ENCODE measurements around the gene TBC1D8.
"Not testable (repeated sequence)": the region's sequence is repeated elsewhere in the genome, so short reads cannot be mapped to it uniquely, and the experiment has no call there.

TBC1D8 gene

DNA sequence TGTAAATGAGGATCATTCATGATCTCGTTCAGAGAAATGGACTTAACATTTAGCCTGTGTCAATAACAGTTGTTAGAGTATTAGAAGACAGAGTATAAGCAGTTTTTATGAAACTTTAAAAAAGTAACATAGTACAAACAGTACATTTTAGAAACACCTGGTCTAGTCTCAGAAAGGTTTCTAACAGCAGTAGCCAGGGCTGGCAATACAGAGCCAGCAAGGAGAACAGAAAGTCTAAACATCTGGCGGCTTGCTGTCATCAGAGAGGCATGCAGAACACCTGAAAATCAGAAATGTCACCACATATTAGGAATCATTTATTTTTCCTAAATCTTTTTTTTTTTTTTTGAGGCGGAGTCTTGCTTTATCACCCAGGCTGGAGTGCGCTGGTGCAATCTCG, 99.0 kb downstream of the TBC1D8 start:
- no peak for DNase-seq
- Histone ChIP-seq H3K27ac (no peak overlapping the region), H3K4me3 (ENCODE audit: low read depth, low read length) (no peak overlapping the region), H3K36me3 (replicated peaks) (no peaks in the 10 kb centered on the region), H3K27me3 (replicated peaks) (no peaks in the 10 kb centered on the region)
- TF ChIP-seq, protein P1, sequence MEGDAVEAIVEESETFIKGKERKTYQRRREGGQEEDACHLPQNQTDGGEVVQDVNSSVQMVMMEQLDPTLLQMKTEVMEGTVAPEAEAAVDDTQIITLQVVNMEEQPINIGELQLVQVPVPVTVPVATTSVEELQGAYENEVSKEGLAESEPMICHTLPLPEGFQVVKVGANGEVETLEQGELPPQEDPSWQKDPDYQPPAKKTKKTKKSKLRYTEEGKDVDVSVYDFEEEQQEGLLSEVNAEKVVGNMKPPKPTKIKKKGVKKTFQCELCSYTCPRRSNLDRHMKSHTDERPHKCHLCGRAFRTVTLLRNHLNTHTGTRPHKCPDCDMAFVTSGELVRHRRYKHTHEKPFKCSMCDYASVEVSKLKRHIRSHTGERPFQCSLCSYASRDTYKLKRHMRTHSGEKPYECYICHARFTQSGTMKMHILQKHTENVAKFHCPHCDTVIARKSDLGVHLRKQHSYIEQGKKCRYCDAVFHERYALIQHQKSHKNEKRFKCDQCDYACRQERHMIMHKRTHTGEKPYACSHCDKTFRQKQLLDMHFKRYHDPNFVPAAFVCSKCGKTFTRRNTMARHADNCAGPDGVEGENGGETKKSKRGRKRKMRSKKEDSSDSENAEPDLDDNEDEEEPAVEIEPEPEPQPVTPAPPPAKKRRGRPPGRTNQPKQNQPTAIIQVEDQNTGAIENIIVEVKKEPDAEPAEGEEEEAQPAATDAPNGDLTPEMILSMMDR (IDR thresholded peaks at IDR 0.05; ENCODE audit: low read depth, low read length, missing control alignments): no peak
- in situ Hi-C loops (cut with HindIII; ENCODE audit: low pct_ligation_motif_present, low sequenced_read_pairs): no loop called here

DNA sequence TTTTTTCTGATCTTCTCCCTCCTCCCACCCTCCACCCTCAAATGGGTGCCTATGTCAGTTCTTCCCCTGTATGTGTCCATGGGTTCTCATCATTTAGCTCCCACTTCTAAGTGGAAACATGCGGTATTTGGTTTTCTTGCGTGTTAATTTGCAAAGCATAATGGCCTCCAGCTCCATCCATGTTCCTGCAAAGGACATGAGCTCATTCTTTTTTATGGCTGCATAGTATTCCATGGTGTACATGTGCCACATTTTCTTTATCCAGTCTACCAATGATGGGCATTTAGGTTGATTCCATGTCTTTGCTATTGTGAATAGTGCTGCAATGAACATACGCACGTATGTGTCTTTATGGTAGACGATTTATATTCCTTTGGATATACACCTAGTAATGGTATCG, 100.3 kb downstream of the TBC1D8 start:
- H3K27ac ChIP-seq; DNase-seq; H3K27me3 ChIP-seq (replicated peaks); H3K36me3 ChIP-seq (replicated peaks); H3K4me3 ChIP-seq (ENCODE audit: low read depth, low read length); in situ Hi-C loops (cut with HindIII; ENCODE audit: low pct_ligation_motif_present, low sequenced_read_pairs): not testable (repeated sequence)

DNA sequence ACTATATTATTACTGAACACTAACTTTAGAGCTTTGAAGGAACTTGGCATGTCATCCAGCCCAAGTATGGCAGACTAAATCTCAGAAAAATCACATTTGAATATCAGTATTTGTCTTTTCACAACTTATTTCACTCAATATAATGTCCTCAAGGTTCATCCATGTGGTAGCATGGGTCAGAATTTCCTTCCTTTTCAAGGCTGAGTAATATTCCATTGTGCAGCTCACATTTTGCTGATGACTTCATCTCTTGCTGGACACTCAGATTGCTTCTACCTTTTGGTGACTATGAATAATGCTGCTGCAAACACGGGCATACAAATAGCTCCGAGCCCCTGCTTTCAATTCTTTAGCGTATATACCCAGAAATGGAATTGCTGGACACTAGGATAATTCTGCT, 102.4 kb downstream of the TBC1D8 start:
- Histone ChIP-seq H3K27me3 (replicated peaks) (no peaks in the 10 kb centered on the region), H3K36me3 (replicated peaks) (no peaks in the 10 kb centered on the region), H3K4me3 (ENCODE audit: low read depth, low read length) (no peak overlapping the region), H3K27ac (no peak overlapping the region)
- TF ChIP-seq, protein P1 (IDR thresholded peaks at IDR 0.05; ENCODE audit: low read depth, low read length, missing control alignments): no peak
- in situ Hi-C loops (cut with HindIII; ENCODE audit: low pct_ligation_motif_present, low sequenced_read_pairs): loop anchor here (25.0 kb wide), 1 partner anchor 164 kb away; no protein-coding TSS in a partner anchor
- no peak for DNase-seq

DNA sequence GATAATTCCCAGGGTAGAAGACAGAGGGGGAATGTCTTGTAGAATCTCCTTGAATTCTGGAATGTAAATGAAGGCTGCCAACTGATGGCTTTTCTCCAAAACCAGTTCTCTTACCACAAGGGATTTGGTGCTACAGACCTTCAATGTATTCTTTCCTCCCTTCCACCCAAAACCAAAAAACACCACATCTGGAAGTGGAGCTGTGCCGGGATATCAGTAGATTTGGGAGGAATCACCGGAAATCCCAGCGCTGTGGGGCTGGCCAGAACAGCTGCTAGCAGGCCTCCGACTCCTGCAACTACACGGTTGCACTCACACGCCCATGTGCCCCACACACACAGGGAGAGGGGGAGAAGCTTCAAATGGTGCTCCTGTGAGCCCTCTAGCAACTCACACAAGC, 103.4 kb downstream of the TBC1D8 start:
- Histone ChIP-seq H3K27me3 (replicated peaks) (no peaks in the 10 kb centered on the region), H3K4me3 (ENCODE audit: low read depth, low read length) (no peak overlapping the region), H3K36me3 (replicated peaks) (no peaks in the 10 kb centered on the region), H3K27ac (no peak overlapping the region)
- TF ChIP-seq, protein P1 (IDR thresholded peaks at IDR 0.05; ENCODE audit: low read depth, low read length, missing control alignments): no peak
- no peak for DNase-seq
- in situ Hi-C loops (cut with HindIII; ENCODE audit: low pct_ligation_motif_present, low sequenced_read_pairs): loop anchor here (25.0 kb wide), 1 partner anchor 165 kb away; no protein-coding TSS in a partner anchor

DNA sequence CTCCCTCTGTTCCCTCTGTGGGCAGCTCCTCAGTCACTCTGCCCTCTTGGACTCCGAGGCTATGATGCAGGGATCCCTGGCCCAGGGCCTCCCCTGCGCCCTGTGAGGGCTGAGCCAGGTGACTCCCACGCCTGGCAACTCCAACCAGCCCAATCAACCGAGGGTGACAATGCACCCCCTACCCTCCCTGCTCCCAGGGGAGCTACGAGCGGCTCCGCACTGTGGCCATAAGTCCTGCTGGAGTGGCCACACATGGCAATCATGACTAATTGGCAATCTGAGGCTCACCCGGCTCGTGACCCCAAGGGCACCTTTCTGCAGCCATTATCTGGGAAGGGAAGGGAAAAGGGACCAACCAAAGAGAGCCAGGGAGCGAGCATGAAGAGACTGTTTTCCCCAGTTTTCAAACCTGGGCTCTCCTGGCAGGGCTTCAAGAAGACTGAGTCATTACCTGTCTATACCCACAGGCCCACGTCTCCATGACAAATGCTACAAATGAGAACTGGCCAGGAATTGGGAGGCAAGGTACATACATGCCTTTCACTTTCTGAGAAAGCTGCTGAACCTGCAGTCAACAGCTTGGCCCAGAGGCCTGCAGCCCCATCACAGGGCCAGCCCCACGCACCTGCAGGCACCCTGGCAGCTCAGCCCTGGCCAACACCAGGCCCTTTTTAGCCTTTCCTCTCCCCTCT, 104.0 kb downstream of the TBC1D8 start:
- TF ChIP-seq, protein P1 (IDR thresholded peaks at IDR 0.05; ENCODE audit: low read depth, low read length, missing control alignments): no peak
- in situ Hi-C loops (cut with HindIII; ENCODE audit: low pct_ligation_motif_present, low sequenced_read_pairs): loop anchor here (25.0 kb wide), 1 partner anchor 165 kb away; no protein-coding TSS in a partner anchor
- Histone ChIP-seq H3K27me3 (replicated peaks) (no peaks in the 10 kb centered on the region), H3K4me3 (ENCODE audit: low read depth, low read length) (no peak overlapping the region), H3K36me3 (replicated peaks) (no peaks in the 10 kb centered on the region), H3K27ac (no peak overlapping the region)
- no peak for DNase-seq

DNA sequence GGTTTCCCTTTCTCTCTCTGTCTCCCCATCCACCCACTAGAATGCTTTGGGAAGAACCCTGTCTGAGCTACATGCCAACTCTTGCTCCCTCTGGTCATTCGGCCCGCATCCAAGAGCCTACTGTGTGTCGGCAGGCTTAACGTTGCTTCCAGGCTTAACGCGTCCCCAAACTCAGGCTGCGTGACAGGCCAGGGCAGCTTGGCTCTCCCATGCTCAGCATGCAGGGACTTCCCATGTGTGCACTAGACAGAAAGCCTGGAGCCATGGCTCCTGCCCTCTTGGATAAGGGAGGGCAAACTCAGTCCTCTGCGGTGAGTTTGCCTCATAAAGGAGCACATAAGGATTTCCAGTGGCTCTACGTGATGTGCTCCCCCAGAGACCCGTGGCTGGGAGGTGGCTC, 105.9 kb downstream of the TBC1D8 start:
- Histone ChIP-seq H3K27ac (no peak overlapping the region), H3K27me3 (replicated peaks) (no peaks in the 10 kb centered on the region), H3K36me3 (replicated peaks) (no peaks in the 10 kb centered on the region), H3K4me3 (ENCODE audit: low read depth, low read length) (no peak overlapping the region)
- in situ Hi-C loops (cut with HindIII; ENCODE audit: low pct_ligation_motif_present, low sequenced_read_pairs): loop anchor here (25.0 kb wide), 1 partner anchor 167 kb away; no protein-coding TSS in a partner anchor
- DNase-seq: no peak
- TF ChIP-seq, protein P1 (IDR thresholded peaks at IDR 0.05; ENCODE audit: low read depth, low read length, missing control alignments): no peak
